ENCODE results near the gene TBL1X. TPM values are rescaled to one million over a fixed set of nuclear protein-coding genes. Genes with fewer than 3 reads are reported as not detected.

Gene TBL1X
- total and polyA plus RNA-seq, 10 of the 15 experiments (the other 5 are each of a cell fraction or from before 2014, with no cell fraction given): 4.4 to 26.3 (median 10.6) TPM

DNA sequence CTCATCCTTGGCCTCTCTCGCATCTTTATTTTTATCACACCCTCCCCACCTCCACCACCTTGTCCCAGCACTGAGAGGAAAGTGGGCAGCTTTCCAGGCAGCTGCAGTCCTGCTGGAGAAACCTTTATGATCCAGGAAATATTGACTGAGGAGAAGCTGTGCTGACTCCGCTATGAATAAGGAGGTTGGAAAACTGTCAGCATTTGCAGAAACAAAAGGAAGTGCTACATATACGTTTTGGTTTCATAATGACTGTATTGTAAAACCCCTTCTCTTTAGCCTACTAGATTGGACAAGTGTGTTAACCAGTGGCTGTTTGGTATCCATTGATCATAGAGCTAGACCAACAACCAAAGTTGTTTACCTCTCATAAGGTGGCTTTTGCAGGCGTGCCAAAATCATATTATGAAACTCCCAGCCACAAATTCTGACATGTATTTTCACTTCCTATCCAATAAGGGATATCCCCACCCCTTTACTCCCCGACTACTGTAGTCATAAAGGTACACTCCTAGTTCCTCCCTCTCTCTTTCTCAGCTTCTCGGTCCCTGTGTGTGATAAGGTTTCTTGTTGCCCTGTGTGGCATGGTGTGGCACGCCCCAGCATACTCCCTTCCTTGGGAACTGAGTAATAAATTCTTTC is 212.4 kb downstream of the TBL1X start (continued):
- TF ChIP-seq IKZF2 (IDR thresholded peaks at IDR 0.05) (peak; percentile 97 to 98), CBX5 (IDR thresholded peaks at IDR 0.05; ENCODE audit: low read depth) (peak; percentile 63; the same call in 1 of the 2 replicates), IKZF1 (conservative IDR thresholded peaks at IDR 0.05) (peak; percentile 92), SIX5 (IDR thresholded peaks at IDR 0.05; ENCODE audit: low read depth, low read length, severe bottlenecking) (no peak), NBN (IDR thresholded peaks at IDR 0.05) (0 out of 2 replicates have a peak, but pooled peaks have one; percentile 60), NFXL1 (IDR thresholded peaks at IDR 0.05; ENCODE audit: borderline replicate concordance) (no peak), BHLHE40 (IDR thresholded peaks at IDR 0.05; ENCODE audit: borderline replicate concordance in 1 of 2, low read depth in 2 of 2, low read length in 1 of 2) (peak; percentile 93), SP1 (IDR thresholded peaks at IDR 0.05; ENCODE audit: low read depth, low read length) (peak; percentile 44), NR2C2 (IDR thresholded peaks at IDR 0.05; ENCODE audit: borderline replicate concordance, control insufficient read depth, insufficient read length, low read depth) (no peak), POLR2AphosphoS2 (IDR thresholded peaks at IDR 0.05; ENCODE audit: low read depth, low read length) (no peak), RUNX3 (IDR thresholded peaks at IDR 0.05; ENCODE audit: low read length) (peak; percentile 96), ZNF592 (IDR thresholded peaks at IDR 0.05) (no peak), MYB (IDR thresholded peaks at IDR 0.05; ENCODE audit: borderline replicate concordance, low read depth, low read length) (peak; percentile 52; the same call in 1 of the 2 replicates), RELA (IDR thresholded peaks at IDR 0.05; ENCODE audit: borderline replicate concordance, partially characterized antibody) (peak; percentile 69)
- TF ChIP-seq, protein P1, sequence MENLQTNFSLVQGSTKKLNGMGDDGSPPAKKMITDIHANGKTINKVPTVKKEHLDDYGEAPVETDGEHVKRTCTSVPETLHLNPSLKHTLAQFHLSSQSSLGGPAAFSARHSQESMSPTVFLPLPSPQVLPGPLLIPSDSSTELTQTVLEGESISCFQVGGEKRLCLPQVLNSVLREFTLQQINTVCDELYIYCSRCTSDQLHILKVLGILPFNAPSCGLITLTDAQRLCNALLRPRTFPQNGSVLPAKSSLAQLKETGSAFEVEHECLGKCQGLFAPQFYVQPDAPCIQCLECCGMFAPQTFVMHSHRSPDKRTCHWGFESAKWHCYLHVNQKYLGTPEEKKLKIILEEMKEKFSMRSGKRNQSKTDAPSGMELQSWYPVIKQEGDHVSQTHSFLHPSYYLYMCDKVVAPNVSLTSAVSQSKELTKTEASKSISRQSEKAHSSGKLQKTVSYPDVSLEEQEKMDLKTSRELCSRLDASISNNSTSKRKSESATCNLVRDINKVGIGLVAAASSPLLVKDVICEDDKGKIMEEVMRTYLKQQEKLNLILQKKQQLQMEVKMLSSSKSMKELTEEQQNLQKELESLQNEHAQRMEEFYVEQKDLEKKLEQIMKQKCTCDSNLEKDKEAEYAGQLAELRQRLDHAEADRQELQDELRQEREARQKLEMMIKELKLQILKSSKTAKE (IDR thresholded peaks at IDR 0.05; ENCODE audit: low read depth, poor library complexity, severe bottlenecking): peak; percentile 88
- TF ChIP-seq, protein P2, sequence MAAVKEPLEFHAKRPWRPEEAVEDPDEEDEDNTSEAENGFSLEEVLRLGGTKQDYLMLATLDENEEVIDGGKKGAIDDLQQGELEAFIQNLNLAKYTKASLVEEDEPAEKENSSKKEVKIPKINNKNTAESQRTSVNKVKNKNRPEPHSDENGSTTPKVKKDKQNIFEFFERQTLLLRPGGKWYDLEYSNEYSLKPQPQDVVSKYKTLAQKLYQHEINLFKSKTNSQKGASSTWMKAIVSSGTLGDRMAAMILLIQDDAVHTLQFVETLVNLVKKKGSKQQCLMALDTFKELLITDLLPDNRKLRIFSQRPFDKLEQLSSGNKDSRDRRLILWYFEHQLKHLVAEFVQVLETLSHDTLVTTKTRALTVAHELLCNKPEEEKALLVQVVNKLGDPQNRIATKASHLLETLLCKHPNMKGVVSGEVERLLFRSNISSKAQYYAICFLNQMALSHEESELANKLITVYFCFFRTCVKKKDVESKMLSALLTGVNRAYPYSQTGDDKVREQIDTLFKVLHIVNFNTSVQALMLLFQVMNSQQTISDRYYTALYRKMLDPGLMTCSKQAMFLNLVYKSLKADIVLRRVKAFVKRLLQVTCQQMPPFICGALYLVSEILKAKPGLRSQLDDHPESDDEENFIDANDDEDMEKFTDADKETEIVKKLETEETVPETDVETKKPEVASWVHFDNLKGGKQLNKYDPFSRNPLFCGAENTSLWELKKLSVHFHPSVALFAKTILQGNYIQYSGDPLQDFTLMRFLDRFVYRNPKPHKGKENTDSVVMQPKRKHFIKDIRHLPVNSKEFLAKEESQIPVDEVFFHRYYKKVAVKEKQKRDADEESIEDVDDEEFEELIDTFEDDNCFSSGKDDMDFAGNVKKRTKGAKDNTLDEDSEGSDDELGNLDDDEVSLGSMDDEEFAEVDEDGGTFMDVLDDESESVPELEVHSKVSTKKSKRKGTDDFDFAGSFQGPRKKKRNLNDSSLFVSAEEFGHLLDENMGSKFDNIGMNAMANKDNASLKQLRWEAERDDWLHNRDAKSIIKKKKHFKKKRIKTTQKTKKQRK (IDR thresholded peaks at IDR 0.05; ENCODE audit: low read depth, low read length): no peak
- TF ChIP-seq, protein P3, sequence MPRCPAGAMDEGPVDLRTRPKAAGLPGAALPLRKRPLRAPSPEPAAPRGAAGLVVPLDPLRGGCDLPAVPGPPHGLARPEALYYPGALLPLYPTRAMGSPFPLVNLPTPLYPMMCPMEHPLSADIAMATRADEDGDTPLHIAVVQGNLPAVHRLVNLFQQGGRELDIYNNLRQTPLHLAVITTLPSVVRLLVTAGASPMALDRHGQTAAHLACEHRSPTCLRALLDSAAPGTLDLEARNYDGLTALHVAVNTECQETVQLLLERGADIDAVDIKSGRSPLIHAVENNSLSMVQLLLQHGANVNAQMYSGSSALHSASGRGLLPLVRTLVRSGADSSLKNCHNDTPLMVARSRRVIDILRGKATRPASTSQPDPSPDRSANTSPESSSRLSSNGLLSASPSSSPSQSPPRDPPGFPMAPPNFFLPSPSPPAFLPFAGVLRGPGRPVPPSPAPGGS (IDR thresholded peaks at IDR 0.05; ENCODE audit: borderline replicate concordance, insufficient read depth, low read depth, low read length, poor library complexity, severe bottlenecking): peak; percentile 89

Data from GM12878 (cell line).